ENCODE measurements around the gene ZNF277. TPM values are rescaled to one million over a fixed set of nuclear protein-coding genes. Genes with fewer than 3 reads are reported as not detected.

The ZNF277 gene
- total RNA-seq, 4 donors from 2014 or later: 16.5 to 25.8 (median 19.1) TPM

DNA sequence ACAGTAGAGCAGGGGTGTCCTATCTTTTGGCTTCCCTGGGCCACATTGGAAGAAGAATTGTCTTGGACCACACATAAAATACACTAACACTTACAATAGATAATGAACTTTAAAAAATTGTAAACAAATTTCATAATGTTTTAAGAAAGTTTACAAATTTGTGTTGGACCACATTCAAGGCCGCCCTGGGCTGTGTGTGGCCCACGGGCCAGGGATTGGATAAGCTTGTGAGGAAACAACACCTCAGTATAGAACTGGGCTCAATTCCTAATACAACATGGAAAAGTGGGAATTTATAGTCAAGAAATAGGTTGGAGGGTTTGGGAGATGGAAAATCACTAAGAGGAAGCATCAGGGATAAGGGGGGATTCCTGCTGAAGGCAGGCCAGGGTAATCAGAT lies 17.7 kb downstream of the ZNF277 start:
- Histone ChIP-seq H3K9me3 (no peaks in the 10 kb centered on the region), H3K4me3 (no peak overlapping the region), H3K27ac (no peak overlapping the region), H3K36me3 (no peaks in the 10 kb centered on the region), H3K4me1 (peaks cover 0 to 3% (median 0%) of the 10 kb centered on the region in 4 donors), H3K27me3 (no peaks in the 10 kb centered on the region)
- no peak for TF ChIP-seq POLR2A (IDR thresholded peaks at IDR 0.05)
- no peak for TF ChIP-seq CTCF (IDR thresholded peaks at IDR 0.05)
- no peak for TF ChIP-seq EP300 (IDR thresholded peaks at IDR 0.05)
- 73 to 80% methylated on average over 2 of the region's 2 CpGs for WGBS, 2 donors
- DNase-seq (ENCODE audit: low spot score in 2 of 2): no peak

DNA sequence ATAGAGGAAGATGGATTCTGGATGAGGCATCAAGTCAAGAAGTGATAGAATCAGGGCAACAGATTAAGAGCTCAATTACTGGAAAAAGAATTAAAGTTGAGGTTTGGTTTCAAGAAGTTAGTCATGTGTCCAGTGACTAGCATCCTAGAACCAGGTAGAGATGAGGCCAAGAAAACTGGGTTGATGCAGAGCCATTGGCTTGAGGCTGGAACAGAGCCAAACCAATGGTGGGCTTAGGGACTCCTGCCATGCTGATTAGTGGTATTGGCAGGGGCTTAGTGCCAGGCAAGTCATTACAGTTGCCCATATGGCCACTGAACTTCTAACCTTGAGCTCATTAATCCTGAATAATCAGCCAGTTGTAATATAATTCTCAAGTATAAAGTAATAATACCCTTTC lies 18.5 kb downstream of the ZNF277 start:
- no peak for DNase-seq (ENCODE audit: low spot score in 2 of 2)
- Histone ChIP-seq H3K27me3 (no peaks in the 10 kb centered on the region), H3K9me3 (no peaks in the 10 kb centered on the region), H3K27ac (no peak overlapping the region), H3K4me1 (peaks cover 0 to 3% (median 0%) of the 10 kb centered on the region in 4 donors), H3K4me3 (no peak overlapping the region), H3K36me3 (no peaks in the 10 kb centered on the region)
- TF ChIP-seq EP300 (IDR thresholded peaks at IDR 0.05) (no peak), CTCF (IDR thresholded peaks at IDR 0.05) (no peak), POLR2A (IDR thresholded peaks at IDR 0.05) (no peak)

GRCh38 chr7:112226701-112227276 lies 20.3 kb downstream of the ZNF277 start:
- Histone ChIP-seq H3K9me3 (no peaks in the 10 kb centered on the region), H3K4me1 (peaks cover 0 to 3% (median 0%) of the 10 kb centered on the region in 4 donors), H3K36me3 (no peaks in the 10 kb centered on the region), H3K4me3 (no peak overlapping the region), H3K27ac (no peak overlapping the region), H3K27me3 (no peaks in the 10 kb centered on the region)
- DNase-seq (ENCODE audit: low spot score in 2 of 2): no peak
- 93 to 95% methylated on average over 4 of the region's 4 CpGs for WGBS, 2 donors
- TF ChIP-seq EP300 (IDR thresholded peaks at IDR 0.05) (no peak), POLR2A (IDR thresholded peaks at IDR 0.05) (no peak), CTCF (IDR thresholded peaks at IDR 0.05) (no peak)

DNA sequence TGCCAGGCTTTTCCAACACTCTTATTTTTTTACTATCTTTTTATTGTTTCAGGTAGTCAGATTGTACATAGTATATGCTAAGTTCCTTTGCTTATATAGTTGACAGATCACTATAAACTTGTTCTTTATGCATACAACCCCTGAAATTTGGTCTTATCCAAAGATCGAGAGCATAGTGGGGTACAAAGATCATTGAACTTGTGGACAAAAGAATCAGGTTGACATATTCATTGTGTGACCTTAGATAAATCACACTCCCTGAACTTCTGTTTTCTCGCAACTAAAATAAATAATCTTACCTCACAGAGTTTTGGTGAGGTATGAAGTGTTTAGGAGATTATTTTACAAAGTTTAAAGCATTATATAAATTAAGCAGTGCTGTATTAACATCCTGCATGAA lies 22.1 kb downstream of the ZNF277 start:
- TF ChIP-seq CTCF (IDR thresholded peaks at IDR 0.05) (no peak), POLR2A (IDR thresholded peaks at IDR 0.05) (no peak), EP300 (IDR thresholded peaks at IDR 0.05) (no peak)
- DNase-seq (ENCODE audit: low spot score in 2 of 2): no peak
- no peaks in the 10 kb centered on the region for H3K36me3 ChIP-seq
- 95% methylated on average over 2 of the region's 2 CpGs for WGBS, 2 donors
- no peaks in the 10 kb centered on the region for H3K27me3 ChIP-seq
- peaks cover 0 to 6% (median 2%) of the 10 kb centered on the region in 4 donors for H3K4me1 ChIP-seq
- no peaks in the 10 kb centered on the region for H3K9me3 ChIP-seq
- no peak overlapping the region for H3K4me3 ChIP-seq
- no peak overlapping the region for H3K27ac ChIP-seq

GRCh38 chr7:112232212-112232978 lies 25.9 kb downstream of the ZNF277 start:
- DNase-seq (ENCODE audit: low spot score in 2 of 2): no peak
- H3K27ac ChIP-seq: no peak overlapping the region
- no peaks in the 10 kb centered on the region for H3K9me3 ChIP-seq
- H3K4me3 ChIP-seq: no peak overlapping the region
- TF ChIP-seq EP300 (IDR thresholded peaks at IDR 0.05): no peak
- no peak for TF ChIP-seq POLR2A (IDR thresholded peaks at IDR 0.05)
- 82 to 93% methylated on average over 4 of the region's 4 CpGs for WGBS, 2 donors
- H3K4me1 ChIP-seq: peaks cover 0 to 6% (median 0%) of the 10 kb centered on the region in 4 donors
- no peaks in the 10 kb centered on the region for H3K27me3 ChIP-seq
- no peaks in the 10 kb centered on the region for H3K36me3 ChIP-seq

Data from tibial nerve (tissue), 4 donors.